Lower lobe of right lung (tissue), 2 donors: ENCODE results near the gene LHX4. TPM values are rescaled to one million over a fixed set of nuclear protein-coding genes. Genes with fewer than 3 reads are reported as not detected.

Experiments
- ATAC-seq, 2 donors: fragments of 200-7000 bp; cut with Tn5 transposase; one replicate each; pipeline ENCODE4 v1.9.1; 2020 to 2022; ENCODE audit warnings: mild to moderate bottlenecking in 2 of 2, moderate library complexity in 2 of 2
- DNase-seq: peaks from one replicate; pipeline ENCODE4 v3.0.0-alpha.2; 2020
- H3K27ac ChIP-seq: fragments of 200-600 bp; one replicate; pipeline ENCODE4 v1.8.0; 2022
- H3K27me3 ChIP-seq: fragments of 200-600 bp; one replicate; pipeline ENCODE4 v1.8.0; 2022; ENCODE audit warnings: low read depth
- H3K36me3 ChIP-seq: fragments of 200-600 bp; one replicate; pipeline ENCODE4 v1.8.0; 2022; ENCODE audit warnings: mild to moderate bottlenecking
- H3K4me1 ChIP-seq: fragments of 200-600 bp; one replicate; pipeline ENCODE4 v1.8.0; 2022
- H3K4me3 ChIP-seq: fragments of 200-600 bp; one replicate; pipeline ENCODE4 v1.8.0; 2022; ENCODE audit warnings: mild to moderate bottlenecking
- H3K9me3 ChIP-seq: fragments of 200-600 bp; one replicate; pipeline ENCODE4 v1.8.0; 2022
- intact Hi-C: fragments of 100-400 bp; cut with DNase I; formaldehyde crosslinking; loops from one replicate; pipeline ENCODE4 v1.11.0; 2022
- total RNA-seq: library from RNA; stranded (reverse); fragmentation: NEBNext Ultra II Directional; extraction: Animal tissue kit (Norgen Biotek cat#: 25700); gene quantifications from one replicate; pipeline ENCODE4 v1.2.1, GENCODE V29; 2021
- TF ChIP-seq, protein P1 (sequence below): fragments of 200-600 bp; IDR thresholded peaks from one replicate; pipeline ENCODE4 v1.8.0; 2022; ENCODE audit warnings: antibody characterized with exemption, mild to moderate bottlenecking
- donor health status: DM: no; HTN: yes; CAD: no; lungs with severe emphysema.

LHX4 gene
- total RNA-seq, 1 donor from 2014 or later, result not detected

DNA sequence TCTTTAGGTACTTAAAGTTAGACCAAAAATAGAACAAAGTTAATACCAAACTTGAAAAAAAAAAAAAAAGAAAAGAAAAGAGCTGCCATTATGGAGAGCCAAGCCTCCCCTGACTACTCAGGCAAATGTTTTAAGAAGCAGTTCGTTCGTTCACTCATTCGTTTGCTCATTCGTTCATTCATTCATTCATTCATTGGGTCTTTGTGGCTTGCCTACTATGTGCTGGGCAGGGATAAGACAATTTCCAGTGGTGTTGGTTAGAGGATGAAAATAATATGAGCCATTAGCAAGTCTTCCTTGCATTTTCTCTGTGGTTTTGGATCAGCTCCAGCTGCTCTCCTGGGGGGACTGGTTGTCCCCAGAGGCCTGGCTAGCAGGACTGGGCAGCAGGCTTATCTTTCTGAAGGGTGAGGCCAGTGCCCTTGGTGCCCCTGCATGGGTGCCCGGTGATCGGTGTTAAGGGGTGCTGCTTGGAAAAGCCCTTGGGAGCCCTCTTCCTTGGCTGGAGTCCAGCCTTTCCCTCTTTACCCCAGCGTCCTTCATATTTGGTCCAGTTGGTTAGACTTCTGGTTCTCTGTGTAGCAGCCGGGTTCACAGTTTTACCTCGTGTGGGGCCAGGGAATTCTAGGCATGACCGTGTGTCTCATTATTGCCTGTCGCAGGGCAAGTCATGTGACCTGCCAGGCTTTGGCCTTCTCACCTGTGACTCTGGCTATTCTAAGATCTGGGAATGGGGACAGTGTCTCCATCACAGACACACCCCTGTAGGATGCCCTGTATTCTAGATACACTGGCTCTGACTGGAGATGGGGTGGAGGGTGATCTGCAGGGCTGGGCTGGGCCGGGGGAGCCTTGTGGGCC, 32.8 kb downstream of the LHX4 start:
- H3K4me1 ChIP-seq, result no peaks in the 10 kb centered on the region
- no peak overlapping the region for H3K4me3 ChIP-seq
- TF ChIP-seq, protein P1, sequence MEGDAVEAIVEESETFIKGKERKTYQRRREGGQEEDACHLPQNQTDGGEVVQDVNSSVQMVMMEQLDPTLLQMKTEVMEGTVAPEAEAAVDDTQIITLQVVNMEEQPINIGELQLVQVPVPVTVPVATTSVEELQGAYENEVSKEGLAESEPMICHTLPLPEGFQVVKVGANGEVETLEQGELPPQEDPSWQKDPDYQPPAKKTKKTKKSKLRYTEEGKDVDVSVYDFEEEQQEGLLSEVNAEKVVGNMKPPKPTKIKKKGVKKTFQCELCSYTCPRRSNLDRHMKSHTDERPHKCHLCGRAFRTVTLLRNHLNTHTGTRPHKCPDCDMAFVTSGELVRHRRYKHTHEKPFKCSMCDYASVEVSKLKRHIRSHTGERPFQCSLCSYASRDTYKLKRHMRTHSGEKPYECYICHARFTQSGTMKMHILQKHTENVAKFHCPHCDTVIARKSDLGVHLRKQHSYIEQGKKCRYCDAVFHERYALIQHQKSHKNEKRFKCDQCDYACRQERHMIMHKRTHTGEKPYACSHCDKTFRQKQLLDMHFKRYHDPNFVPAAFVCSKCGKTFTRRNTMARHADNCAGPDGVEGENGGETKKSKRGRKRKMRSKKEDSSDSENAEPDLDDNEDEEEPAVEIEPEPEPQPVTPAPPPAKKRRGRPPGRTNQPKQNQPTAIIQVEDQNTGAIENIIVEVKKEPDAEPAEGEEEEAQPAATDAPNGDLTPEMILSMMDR, result no peak
- H3K9me3 ChIP-seq, result no peaks in the 10 kb centered on the region
- H3K27ac ChIP-seq, result no peak overlapping the region
- no peak for DNase-seq
- peaks cover 36% of the 10 kb centered on the region for H3K27me3 ChIP-seq
- H3K36me3 ChIP-seq, result no peaks in the 10 kb centered on the region
- intact Hi-C loops, result no loop called here
- ATAC-seq, result no peak

DNA sequence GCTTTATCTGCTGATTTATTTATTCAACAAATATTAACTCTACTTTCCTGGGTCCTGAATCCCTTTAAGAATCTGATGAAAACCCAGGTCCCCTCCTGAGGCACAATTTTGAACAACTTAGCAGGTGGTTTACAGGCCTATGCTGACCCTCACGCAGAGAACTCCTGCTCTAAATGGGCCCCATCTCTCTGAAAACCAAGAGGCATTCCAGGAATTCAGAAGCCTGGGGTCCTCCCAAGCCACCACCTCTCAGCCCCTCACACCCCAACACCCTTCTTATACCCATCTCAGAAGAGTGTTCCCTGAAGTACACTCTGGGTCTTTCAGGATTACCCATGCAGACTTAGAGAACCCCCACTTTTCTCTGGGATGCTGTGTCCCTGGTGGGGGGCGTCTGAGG, 34.5 kb downstream of the LHX4 start:
- no peak overlapping the region for H3K4me3 ChIP-seq
- no peaks in the 10 kb centered on the region for H3K36me3 ChIP-seq
- no peak for DNase-seq
- intact Hi-C loops, result no loop called here
- no peaks in the 10 kb centered on the region for H3K9me3 ChIP-seq
- H3K27ac ChIP-seq, result no peak overlapping the region
- ATAC-seq, result no peak
- peaks cover 20% of the 10 kb centered on the region for H3K27me3 ChIP-seq
- H3K4me1 ChIP-seq, result no peaks in the 10 kb centered on the region
- TF ChIP-seq, protein P1, result no peak

DNA sequence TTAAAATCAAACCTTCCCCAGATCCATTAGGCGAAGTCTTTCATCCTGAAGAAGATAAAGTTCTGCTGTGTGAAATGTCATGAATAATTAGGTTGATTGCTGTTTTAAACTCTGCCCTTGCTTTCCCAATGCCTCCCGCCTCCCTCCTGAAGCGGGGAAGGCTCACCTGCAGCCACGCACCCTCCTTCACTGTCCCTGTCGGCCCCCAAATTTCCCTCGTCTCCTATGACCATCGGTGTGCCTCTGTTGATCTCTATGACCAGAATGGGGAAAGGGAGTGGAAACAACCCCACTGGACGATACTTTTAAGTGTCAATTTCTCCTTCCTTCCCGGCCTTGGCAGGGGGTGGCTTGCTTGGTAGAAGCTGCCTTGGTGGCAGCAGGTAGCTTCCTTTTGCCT, 35.1 kb downstream of the LHX4 start:
- Histone ChIP-seq H3K27me3 (peaks cover 14% of the 10 kb centered on the region), H3K27ac (no peak overlapping the region), H3K4me1 (no peaks in the 10 kb centered on the region), H3K9me3 (no peaks in the 10 kb centered on the region), H3K36me3 (no peaks in the 10 kb centered on the region), H3K4me3 (no peak overlapping the region)
- TF ChIP-seq, protein P1, result no peak
- ATAC-seq (no peak), DNase-seq (no peak)
- intact Hi-C loops, result no loop called here

DNA sequence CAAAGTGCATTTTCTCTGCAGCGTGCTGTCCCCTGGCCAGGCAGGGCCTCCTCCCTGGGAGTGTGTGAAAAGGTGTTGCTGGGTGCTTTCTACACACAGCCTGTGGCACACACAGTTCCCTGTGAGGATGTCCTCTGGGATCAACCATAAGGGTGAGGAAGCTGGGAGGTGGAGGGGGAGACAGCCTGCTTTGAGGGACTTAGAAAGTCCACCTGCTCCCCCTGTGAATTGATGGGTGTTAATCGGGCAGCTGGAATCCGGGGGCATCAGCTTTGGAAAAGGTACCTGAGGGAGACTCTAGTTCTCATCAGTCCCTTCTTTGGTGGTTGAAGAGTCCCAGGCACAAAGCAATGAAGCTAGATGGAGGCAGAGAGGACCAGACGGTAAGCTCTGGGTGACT, 35.8 kb downstream of the LHX4 start:
- TF ChIP-seq, protein P1, result no peak
- Histone ChIP-seq H3K4me1 (no peaks in the 10 kb centered on the region), H3K27me3 (peaks cover 8% of the 10 kb centered on the region), H3K36me3 (no peaks in the 10 kb centered on the region), H3K4me3 (no peak overlapping the region), H3K9me3 (no peaks in the 10 kb centered on the region), H3K27ac (no peak overlapping the region)
- DNase-seq (no peak), ATAC-seq (no peak)
- intact Hi-C loops, result no loop called here

DNA sequence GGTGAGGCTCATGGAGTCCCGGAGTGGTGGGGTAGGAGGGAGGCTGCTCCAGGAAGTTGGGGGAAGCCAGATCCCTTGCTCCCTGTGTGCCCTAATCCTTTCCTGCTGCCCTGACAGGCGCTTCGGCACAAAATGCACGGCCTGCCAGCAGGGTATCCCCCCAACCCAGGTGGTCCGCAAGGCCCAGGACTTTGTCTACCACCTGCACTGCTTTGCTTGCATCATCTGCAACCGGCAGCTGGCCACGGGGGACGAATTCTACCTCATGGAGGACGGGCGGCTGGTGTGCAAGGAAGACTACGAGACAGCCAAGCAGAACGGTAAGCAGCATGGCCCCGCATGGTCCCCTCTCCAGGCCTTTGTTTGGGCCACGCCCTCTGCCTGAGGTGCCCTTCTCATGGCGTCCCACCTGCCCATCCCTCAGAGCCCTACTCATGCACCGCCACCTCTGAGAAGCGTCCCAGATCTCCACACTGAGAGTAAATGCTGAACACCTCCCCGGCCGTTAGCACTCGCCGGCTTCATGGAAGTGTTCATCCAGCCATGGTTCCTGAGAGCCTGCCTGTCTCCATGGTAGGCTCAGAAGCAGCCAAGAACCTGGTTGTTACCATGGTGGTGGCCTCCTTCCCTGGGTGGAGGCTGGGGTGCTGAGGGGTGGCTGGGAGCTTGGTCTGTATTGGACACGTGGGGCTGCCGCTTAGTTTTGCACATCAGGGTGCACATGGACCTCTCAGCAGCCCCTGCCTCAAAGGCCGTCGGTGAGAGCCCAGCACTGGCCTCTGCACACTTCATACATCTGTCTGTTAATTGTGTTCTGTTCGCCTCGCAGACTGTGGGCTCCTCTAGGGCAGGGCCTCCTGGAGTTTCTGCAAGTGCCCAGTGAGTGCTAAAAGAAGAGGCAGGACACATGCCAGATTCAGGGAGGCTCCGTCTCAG, 36.5 kb downstream of the LHX4 start:
- H3K4me3 ChIP-seq, result no peak overlapping the region
- H3K9me3 ChIP-seq, result no peaks in the 10 kb centered on the region
- H3K27me3 ChIP-seq, result peaks cover 8% of the 10 kb centered on the region
- intact Hi-C loops, result no loop called here
- DNase-seq, result no peak
- ATAC-seq, result no peak
- H3K27ac ChIP-seq, result no peak overlapping the region
- no peaks in the 10 kb centered on the region for H3K4me1 ChIP-seq
- no peaks in the 10 kb centered on the region for H3K36me3 ChIP-seq
- TF ChIP-seq, protein P1, result no peak
